KMS-11 (cell line): ENCODE data around the gene TAS1R1.

Source experiments
- H2AFZ ChIP-seq: fragments of 200-600 bp; sonication (generic); 2 replicates; pipeline ENCODE4 v1.6.1; 2016; ENCODE audit warnings: antibody characterized with exemption, mixed run types, low read depth
- H3K27ac ChIP-seq: fragments of 200-600 bp; sonication (generic); 2 replicates; pipeline ENCODE4 v1.6.1; 2016; ENCODE audit warnings: mild to moderate bottlenecking, mixed run types
- H3K27me3 ChIP-seq: fragments of 200-600 bp; sonication (generic); 2 replicates; pipeline ENCODE4 v1.6.1; 2017; ENCODE audit warnings: mild to moderate bottlenecking, low read depth, mixed run types, moderate library complexity; ENCODE audit not compliant: insufficient read depth
- H3K36me3 ChIP-seq: fragments of 200-600 bp; sonication (generic); 2 replicates; pipeline ENCODE4 v1.6.1; 2017; ENCODE audit warnings: mild to moderate bottlenecking, mixed run types; ENCODE audit not compliant: insufficient read depth
- H3K4me1 ChIP-seq: fragments of 200-600 bp; sonication (generic); 2 replicates; pipeline ENCODE4 v1.6.1; 2016; ENCODE audit warnings: mild to moderate bottlenecking, low read depth, mixed run types; ENCODE audit not compliant: poor library complexity, severe bottlenecking
- H3K4me2 ChIP-seq: fragments of 200-600 bp; sonication (generic); 2 replicates; pipeline ENCODE4 v1.7.0; 2016; ENCODE audit warnings: mild to moderate bottlenecking, mixed run types
- H3K4me3 ChIP-seq: fragments of 200-600 bp; sonication (generic); IDR thresholded peaks from 2 replicates; pipeline ENCODE4 v1.6.1; 2017; ENCODE audit warnings: low read depth, low read length, mixed read lengths; ENCODE audit not compliant: insufficient read depth
- H3K79me2 ChIP-seq: fragments of 200-600 bp; sonication (generic); 2 replicates; pipeline ENCODE4 v1.6.1; 2016; ENCODE audit warnings: low read depth, mixed run types; ENCODE audit not compliant: insufficient read depth
- H3K9ac ChIP-seq: fragments of 200-600 bp; sonication (generic); 2 replicates; pipeline ENCODE4 v1.6.1; 2016; ENCODE audit warnings: mild to moderate bottlenecking, mixed run types
- H4K20me1 ChIP-seq: fragments of 200-600 bp; sonication (generic); 2 replicates; pipeline ENCODE4 v1.6.1; 2016; ENCODE audit warnings: mild to moderate bottlenecking, mixed run types; ENCODE audit not compliant: insufficient read depth
- CTCF ChIP-seq: fragments of 200-600 bp; sonication (generic); conservative IDR thresholded peaks from 2 replicates; pipeline ENCODE4 v1.6.1; 2017; ENCODE audit warnings: low read depth, mild to moderate bottlenecking, antibody characterized with exemption, low read length, moderate library complexity, mixed read lengths

Gene TAS1R1

GRCh38 chr1:6579374-6580118 is 24.4 kb downstream of the TAS1R1 start, which contains the start of gene ZBTB48:
ZBTB48 (plus strand) TSS chr1:6579994; CDS start chr1:6580610, 616 bp downstream.
- peak within 1 kb of the TSS; percentile 87 for H3K4me2 ChIP-seq

GRCh38 chr1:6580119-6580592 is 25.0 kb downstream of the TAS1R1 start:
- H3K36me3 ChIP-seq, result no peaks in the 10 kb centered on the region
- H4K20me1 ChIP-seq, result no peaks in the 10 kb centered on the region
- H3K27me3 ChIP-seq, result no peaks in the 10 kb centered on the region
- H3K4me2 ChIP-seq, result peak overlapping the region; percentile 87
- H3K4me3 ChIP-seq, result peak overlapping the region; percentile 95
- TF ChIP-seq CTCF, result no peak
- peaks cover 11% of the 10 kb centered on the region for H3K79me2 ChIP-seq
- H3K4me1 ChIP-seq, result peaks cover 39% of the 10 kb centered on the region
- H2AFZ ChIP-seq, result peak overlapping the region; percentile 96
- peak overlapping the region; percentile 76 for H3K9ac ChIP-seq
- peak overlapping the region; percentile 53 for H3K27ac ChIP-seq

More at GRCh38 chr1:6579374-6580118, 24.4 kb downstream of the TAS1R1 start, which contains the start of gene ZBTB48:
- H3K4me3 ChIP-seq, result peak within 1 kb of the TSS; percentile 95
- TF ChIP-seq CTCF, result no peak
- H3K27me3 ChIP-seq, result no peaks in the 10 kb centered on the region
- peak within 1 kb of the TSS; percentile 76 for H3K9ac ChIP-seq
- peak within 1 kb of the TSS; percentile 96 for H2AFZ ChIP-seq
- peak within 1 kb of the TSS; percentile 53 for H3K27ac ChIP-seq
- no peaks in the 10 kb centered on the region for H3K36me3 ChIP-seq
- peaks cover 11% of the 10 kb centered on the region for H3K79me2 ChIP-seq
- H3K4me1 ChIP-seq, result peaks cover 39% of the 10 kb centered on the region
- H4K20me1 ChIP-seq, result no peaks in the 10 kb centered on the region

- Histone ChIP-seq H3K79me2 (peaks cover 11% of the 10 kb centered on the region), H3K4me2 (peak overlapping the region; percentile 87), H3K9ac (peak overlapping the region; percentile 76), H3K27me3 (no peaks in the 10 kb centered on the region), H3K36me3 (no peaks in the 10 kb centered on the region), H3K4me3 (peak overlapping the region; percentile 95), H4K20me1 (no peaks in the 10 kb centered on the region), H3K4me1 (peaks cover 39% of the 10 kb centered on the region), H3K27ac (peak overlapping the region; percentile 53), H2AFZ (peak overlapping the region; percentile 96; the same call in 1 of the 2 replicates)
- TF ChIP-seq CTCF, result no peak
Observed at GRCh38 chr1:6580593-6581409, 25.7 kb downstream of the TAS1R1 start.

GRCh38 chr1:6581561-6582305 is 26.6 kb downstream of the TAS1R1 start:
- Histone ChIP-seq H4K20me1 (no peaks in the 10 kb centered on the region), H3K9ac (no peak overlapping the region), H2AFZ (no peak overlapping the region), H3K27me3 (no peaks in the 10 kb centered on the region), H3K79me2 (peaks cover 11% of the 10 kb centered on the region), H3K4me1 (peaks cover 39% of the 10 kb centered on the region), H3K27ac (no peak overlapping the region; the same call in 1 of the 2 replicates), H3K4me3 (no peak overlapping the region), H3K4me2 (peak overlapping the region; percentile 87; the same call in 1 of the 2 replicates), H3K36me3 (no peaks in the 10 kb centered on the region)
- TF ChIP-seq CTCF, result no peak
